Bronchial epithelial cell (primary cell): Measurements from ENCODE around the gene STK32C. TPM values are rescaled to one million over a fixed set of nuclear protein-coding genes. Genes with fewer than 3 reads are reported as not detected.

ENCODE experiments used
- DNase-seq: peaks from one replicate; pipeline ENCODE4 v3.0.0-alpha.2; 2010; ENCODE audit warnings: low read depth
- FAIRE-seq: peaks from 2 replicates; lab custom pipeline; 2011; peaks lifted over from hg19 to GRCh38; lab: Jason Lieb, UNC
- H3K27me3 ChIP-seq: 2 replicates; pipeline ENCODE4 v1.5.1; 2011; ENCODE audit warnings: low read length; ENCODE audit not compliant: control insufficient read depth, insufficient read depth
- H3K36me3 ChIP-seq: 2 replicates; pipeline ENCODE4 v1.5.1; 2011; ENCODE audit warnings: low read length; ENCODE audit not compliant: control insufficient read depth, insufficient read depth
- H3K4me3 ChIP-seq: 2 replicates; pipeline ENCODE4 v1.5.1; 2011; ENCODE audit warnings: mild to moderate bottlenecking, low read depth, low read length, control low read depth
- total RNA-seq: library from RNA; depleted of rRNA; stranded (reverse); fragments of >200 nt; gene quantifications from 2 replicates; pipeline ENCODE4 v1.2.1, GENCODE V29; 2014
- TF ChIP-seq, protein P1 (sequence below): IDR thresholded peaks from 2 replicates; pipeline ENCODE4 v1.5.1; 2011; ENCODE audit warnings: mild to moderate bottlenecking, moderate library complexity, low read length, control low read depth, inconsistent platforms; ENCODE audit not compliant: insufficient read depth, severe bottlenecking

Gene STK32C
- 9.7 and 14.6 TPM in 2 replicates for total RNA-seq

DNA sequence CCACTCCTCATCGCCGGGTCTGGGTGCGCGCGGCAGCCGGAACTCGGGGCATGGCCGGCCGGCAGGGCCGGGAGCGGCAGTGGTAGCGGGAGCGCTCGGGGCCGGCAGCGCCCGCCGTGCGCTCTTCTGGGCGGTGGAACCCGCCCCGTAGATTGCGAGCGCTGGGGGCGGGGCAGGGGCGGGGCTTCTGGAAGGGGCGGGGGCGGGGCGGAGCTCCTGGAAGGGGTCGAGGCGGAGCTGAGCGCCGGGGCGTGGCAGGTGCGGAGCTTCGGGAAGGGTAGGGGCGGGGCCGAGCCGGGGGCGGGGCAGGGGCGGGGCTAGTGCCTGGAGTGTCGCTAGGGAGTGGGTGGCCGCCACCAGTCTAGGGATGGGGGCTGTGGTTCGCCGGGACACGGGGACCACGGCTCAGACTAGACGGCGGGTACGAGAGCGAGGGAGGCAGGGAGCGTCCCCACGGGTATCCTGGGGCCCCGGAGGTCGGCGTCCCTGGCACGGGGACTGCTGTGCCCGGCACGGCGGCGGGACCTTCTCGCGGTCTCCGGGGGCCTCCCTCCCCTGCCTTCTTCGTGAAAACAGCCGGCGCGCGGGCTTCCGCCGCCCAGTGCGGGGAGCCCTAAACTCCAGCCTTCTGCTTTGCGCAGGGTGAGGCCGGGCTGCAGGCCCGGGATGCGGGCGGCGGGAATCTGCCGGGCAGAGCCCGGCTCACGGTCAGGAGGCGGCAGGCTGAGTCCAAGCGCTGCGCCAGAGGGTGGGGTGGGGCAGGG is at the start of gene STK32C:
Gene STK32C, minus strand, starts transcription at position 128 of the 764 bp plus-strand sequence. Its CDS starts 117 bp downstream, at position 11.
- TF ChIP-seq, protein P1, sequence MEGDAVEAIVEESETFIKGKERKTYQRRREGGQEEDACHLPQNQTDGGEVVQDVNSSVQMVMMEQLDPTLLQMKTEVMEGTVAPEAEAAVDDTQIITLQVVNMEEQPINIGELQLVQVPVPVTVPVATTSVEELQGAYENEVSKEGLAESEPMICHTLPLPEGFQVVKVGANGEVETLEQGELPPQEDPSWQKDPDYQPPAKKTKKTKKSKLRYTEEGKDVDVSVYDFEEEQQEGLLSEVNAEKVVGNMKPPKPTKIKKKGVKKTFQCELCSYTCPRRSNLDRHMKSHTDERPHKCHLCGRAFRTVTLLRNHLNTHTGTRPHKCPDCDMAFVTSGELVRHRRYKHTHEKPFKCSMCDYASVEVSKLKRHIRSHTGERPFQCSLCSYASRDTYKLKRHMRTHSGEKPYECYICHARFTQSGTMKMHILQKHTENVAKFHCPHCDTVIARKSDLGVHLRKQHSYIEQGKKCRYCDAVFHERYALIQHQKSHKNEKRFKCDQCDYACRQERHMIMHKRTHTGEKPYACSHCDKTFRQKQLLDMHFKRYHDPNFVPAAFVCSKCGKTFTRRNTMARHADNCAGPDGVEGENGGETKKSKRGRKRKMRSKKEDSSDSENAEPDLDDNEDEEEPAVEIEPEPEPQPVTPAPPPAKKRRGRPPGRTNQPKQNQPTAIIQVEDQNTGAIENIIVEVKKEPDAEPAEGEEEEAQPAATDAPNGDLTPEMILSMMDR = no peak
- Histone ChIP-seq H3K4me3 (peak within 1 kb of the TSS; percentile 57), H3K27me3 (peaks cover 5% of the 10 kb centered on the region), H3K36me3 (no peaks in the 10 kb centered on the region)
- no peak for FAIRE-seq
- DNase-seq = peak; percentile 52

DNA sequence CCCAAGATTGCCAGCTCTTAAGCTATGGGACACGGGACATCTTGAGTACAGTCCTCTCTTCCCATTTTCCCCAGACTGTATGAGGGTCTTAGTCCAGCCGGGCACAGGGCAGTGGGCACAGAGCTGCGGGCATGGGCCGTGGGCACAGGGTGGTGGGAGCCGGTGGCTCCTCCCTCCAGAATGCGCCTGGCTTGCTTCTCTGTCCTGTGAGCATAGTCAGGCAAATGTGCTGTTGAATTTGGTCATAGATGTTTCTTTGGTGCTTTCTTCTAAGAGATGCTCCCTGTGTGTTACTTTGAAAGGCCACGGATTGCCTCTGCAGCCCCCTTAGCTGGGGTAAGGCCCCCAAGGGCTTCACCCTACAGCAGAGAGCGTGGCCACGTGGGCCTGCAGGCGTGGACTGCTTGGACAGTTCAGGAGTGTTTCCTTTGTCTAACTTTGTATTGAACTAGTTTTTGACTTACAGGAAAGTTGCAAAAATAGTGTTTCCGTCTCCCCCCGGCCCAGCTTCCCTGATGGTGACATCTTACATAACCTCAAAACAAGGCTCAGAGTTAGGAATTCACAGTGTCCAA is 49.0 kb upstream of the STK32C start:
- Histone ChIP-seq H3K4me3 (no peak overlapping the region), H3K27me3 (no peaks in the 10 kb centered on the region), H3K36me3 (no peaks in the 10 kb centered on the region)
- TF ChIP-seq, protein P1 = no peak
- DNase-seq (no peak), FAIRE-seq (no peak)

DNA sequence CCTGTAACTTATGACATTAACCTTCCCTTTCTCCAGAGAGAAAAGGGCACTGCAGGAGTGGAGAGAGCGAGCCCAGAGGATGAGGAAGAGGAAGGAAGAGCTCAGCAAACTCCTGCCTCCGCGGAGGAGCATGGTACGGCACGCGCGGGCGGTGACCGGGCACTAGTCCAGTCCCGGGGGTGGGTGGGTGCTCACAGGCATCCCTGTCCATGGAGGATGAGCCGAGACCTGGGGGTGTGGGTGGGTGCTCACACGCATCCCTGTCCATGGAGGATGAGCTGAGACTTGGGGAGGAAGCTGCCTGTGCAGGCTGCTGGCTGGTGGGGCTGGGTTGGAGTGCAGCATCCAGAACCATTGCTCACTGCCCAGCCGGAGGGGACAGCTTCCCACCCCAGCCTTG is 48.0 kb upstream of the STK32C start:
- no peak for FAIRE-seq
- Histone ChIP-seq H3K27me3 (no peaks in the 10 kb centered on the region), H3K36me3 (no peaks in the 10 kb centered on the region), H3K4me3 (no peak overlapping the region)
- DNase-seq = no peak
- TF ChIP-seq, protein P1 = no peak

DNA sequence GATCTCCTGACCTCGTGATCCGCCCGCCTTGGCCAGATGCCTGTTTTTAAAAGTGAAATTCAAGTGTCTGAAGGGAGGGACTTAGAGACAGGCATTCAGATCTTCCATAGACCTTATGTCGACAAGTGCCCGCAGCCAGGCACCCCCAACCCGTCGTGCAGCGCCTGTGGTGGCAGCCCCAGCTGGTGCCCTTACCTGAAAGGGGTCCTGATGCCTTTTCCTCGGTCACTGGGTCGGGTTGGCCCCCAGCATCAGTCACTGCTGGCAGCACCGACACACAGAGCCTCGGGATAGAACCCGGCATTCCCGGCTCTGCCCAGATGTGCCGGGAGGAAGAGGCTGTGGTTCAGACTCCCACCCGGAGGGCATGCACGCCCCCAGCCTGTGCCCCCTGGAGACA is 47.5 kb upstream of the STK32C start:
- no peak for DNase-seq

GRCh38 chr10:132354356-132355094 is 46.8 kb upstream of the STK32C start:
- Histone ChIP-seq H3K4me3 (no peak overlapping the region), H3K36me3 (no peaks in the 10 kb centered on the region), H3K27me3 (no peaks in the 10 kb centered on the region)
- FAIRE-seq (no peak), DNase-seq (no peak)
- TF ChIP-seq, protein P1 = no peak

More for the DNA sequence above, 47.5 kb upstream of the STK32C start:
- no peaks in the 10 kb centered on the region for H3K27me3 ChIP-seq
- no peak overlapping the region for H3K4me3 ChIP-seq
- no peak for FAIRE-seq
- TF ChIP-seq, protein P1 = no peak
- H3K36me3 ChIP-seq = no peaks in the 10 kb centered on the region
